Measurements from ENCODE around the gene NFILZ. TPM values are rescaled to one million over a fixed set of nuclear protein-coding genes. Genes with fewer than 3 reads are reported as not detected.

Gene NFILZ
- total RNA-seq (2014; rRNA removed; shearing (Covaris generic)) = not detected in 2 replicates

- no peak for DNase-seq
- Histone ChIP-seq H3K27me3 (ENCODE audit: control insufficient read depth, insufficient read depth, low read length) (no peaks in the 10 kb centered on the region), H3K36me3 (replicated peaks; ENCODE audit: control insufficient read depth, insufficient read depth, low read length) (no peaks in the 10 kb centered on the region), H3K4me3 (ENCODE audit: insufficient read depth, low read depth, low read length) (no peak within 1 kb of the TSS)
These were observed at the start of gene NFILZ for GRCh38 chr19:8629996-8630683. TSS of gene NFILZ (plus strand) at chr19:8630633. CDS start at chr19:8676766, 46,133 bp downstream.

GRCh38 chr19:8580710-8581281, 49.6 kb upstream of the NFILZ start:
- Histone ChIP-seq H3K27me3 (ENCODE audit: control insufficient read depth, insufficient read depth, low read length) (no peaks in the 10 kb centered on the region), H3K4me3 (ENCODE audit: insufficient read depth, low read depth, low read length) (no peak overlapping the region), H3K36me3 (replicated peaks; ENCODE audit: control insufficient read depth, insufficient read depth, low read length) (no peaks in the 10 kb centered on the region)
- DNase-seq = peak; percentile 95

- Histone ChIP-seq H3K36me3 (replicated peaks; ENCODE audit: control insufficient read depth, insufficient read depth, low read length) (no peaks in the 10 kb centered on the region), H3K27me3 (ENCODE audit: control insufficient read depth, insufficient read depth, low read length) (no peaks in the 10 kb centered on the region; the same call in 1 of the 2 replicates), H3K4me3 (ENCODE audit: insufficient read depth, low read depth, low read length) (no peak overlapping the region)
- peak; percentile 73 for DNase-seq
These were observed 45.2 kb upstream of the NFILZ start for GRCh38 chr19:8584965-8585893.

GRCh38 chr19:8585894-8586750, 44.3 kb upstream of the NFILZ start:
- peak; percentile 96 for DNase-seq
- no peaks in the 10 kb centered on the region for H3K36me3 ChIP-seq (replicated peaks; ENCODE audit: control insufficient read depth, insufficient read depth, low read length)
- peaks cover 3% of the 10 kb centered on the region; the same call in 1 of the 2 replicates for H3K27me3 ChIP-seq (ENCODE audit: control insufficient read depth, insufficient read depth, low read length)
- H3K4me3 ChIP-seq (ENCODE audit: insufficient read depth, low read depth, low read length) = no peak overlapping the region

- DNase-seq = peak; percentile 43
- Histone ChIP-seq H3K27me3 (ENCODE audit: control insufficient read depth, insufficient read depth, low read length) (peaks cover 3% of the 10 kb centered on the region; the same call in 1 of the 2 replicates), H3K4me3 (ENCODE audit: insufficient read depth, low read depth, low read length) (no peak overlapping the region), H3K36me3 (replicated peaks; ENCODE audit: control insufficient read depth, insufficient read depth, low read length) (no peaks in the 10 kb centered on the region)
These were observed 41.2 kb upstream of the NFILZ start for GRCh38 chr19:8589177-8589714.

- Histone ChIP-seq H3K4me3 (ENCODE audit: insufficient read depth, low read depth, low read length) (peak overlapping the region; percentile 57), H3K36me3 (replicated peaks; ENCODE audit: control insufficient read depth, insufficient read depth, low read length) (peaks cover 4% of the 10 kb centered on the region), H3K27me3 (ENCODE audit: control insufficient read depth, insufficient read depth, low read length) (peaks cover 3% of the 10 kb centered on the region; the same call in 1 of the 2 replicates)
- peak; percentile 99 for DNase-seq
These were observed 38.0 kb upstream of the NFILZ start for GRCh38 chr19:8592231-8593009.

GRCh38 chr19:8593931-8594330, 36.5 kb upstream of the NFILZ start:
- DNase-seq = no peak
- peaks cover 4% of the 10 kb centered on the region for H3K36me3 ChIP-seq (replicated peaks; ENCODE audit: control insufficient read depth, insufficient read depth, low read length)
- H3K27me3 ChIP-seq (ENCODE audit: control insufficient read depth, insufficient read depth, low read length) = peaks cover 3% of the 10 kb centered on the region; the same call in 1 of the 2 replicates
- no peak overlapping the region for H3K4me3 ChIP-seq (ENCODE audit: insufficient read depth, low read depth, low read length)

- Histone ChIP-seq H3K36me3 (replicated peaks; ENCODE audit: control insufficient read depth, insufficient read depth, low read length) (peaks cover 5% of the 10 kb centered on the region), H3K27me3 (ENCODE audit: control insufficient read depth, insufficient read depth, low read length) (peaks cover 3% of the 10 kb centered on the region; the same call in 1 of the 2 replicates), H3K4me3 (ENCODE audit: insufficient read depth, low read depth, low read length) (no peak overlapping the region)
- DNase-seq = no peak
These were observed 34.8 kb upstream of the NFILZ start for GRCh38 chr19:8595651-8596050.

- Histone ChIP-seq H3K4me3 (ENCODE audit: insufficient read depth, low read depth, low read length) (no peak overlapping the region), H3K36me3 (replicated peaks; ENCODE audit: control insufficient read depth, insufficient read depth, low read length) (peaks cover 5% of the 10 kb centered on the region), H3K27me3 (ENCODE audit: control insufficient read depth, insufficient read depth, low read length) (no peaks in the 10 kb centered on the region; the same call in 1 of the 2 replicates)
- DNase-seq = peak; percentile 47
These were observed 34.3 kb upstream of the NFILZ start for GRCh38 chr19:8596168-8596567.

GRCh38 chr19:8600064-8600463, 30.4 kb upstream of the NFILZ start:
- H3K36me3 ChIP-seq (replicated peaks; ENCODE audit: control insufficient read depth, insufficient read depth, low read length) = peaks cover 3% of the 10 kb centered on the region
- H3K4me3 ChIP-seq (ENCODE audit: insufficient read depth, low read depth, low read length) = no peak overlapping the region
- DNase-seq = no peak
- no peaks in the 10 kb centered on the region for H3K27me3 ChIP-seq (ENCODE audit: control insufficient read depth, insufficient read depth, low read length)

- Histone ChIP-seq H3K4me3 (ENCODE audit: insufficient read depth, low read depth, low read length) (no peak overlapping the region), H3K36me3 (replicated peaks; ENCODE audit: control insufficient read depth, insufficient read depth, low read length) (peaks cover 2% of the 10 kb centered on the region), H3K27me3 (ENCODE audit: control insufficient read depth, insufficient read depth, low read length) (no peaks in the 10 kb centered on the region)
- peak; percentile 25 for DNase-seq
These were observed 29.6 kb upstream of the NFILZ start for GRCh38 chr19:8600816-8601215.

GRCh38 chr19:8601796-8602195, 28.6 kb upstream of the NFILZ start:
- peaks cover 1% of the 10 kb centered on the region; the same call in 1 of the 2 replicates for H3K36me3 ChIP-seq (replicated peaks; ENCODE audit: control insufficient read depth, insufficient read depth, low read length)
- no peak overlapping the region for H3K4me3 ChIP-seq (ENCODE audit: insufficient read depth, low read depth, low read length)
- no peaks in the 10 kb centered on the region for H3K27me3 ChIP-seq (ENCODE audit: control insufficient read depth, insufficient read depth, low read length)
- no peak for DNase-seq

- Histone ChIP-seq H3K27me3 (ENCODE audit: control insufficient read depth, insufficient read depth, low read length) (no peaks in the 10 kb centered on the region), H3K36me3 (replicated peaks; ENCODE audit: control insufficient read depth, insufficient read depth, low read length) (no peaks in the 10 kb centered on the region; the same call in none of the 2 replicates), H3K4me3 (ENCODE audit: insufficient read depth, low read depth, low read length) (no peak overlapping the region)
- DNase-seq = peak; percentile 47
These were observed 24.9 kb upstream of the NFILZ start for GRCh38 chr19:8605514-8605913.
